22Rv1 (cell line): ENCODE data around the gene SLC34A3.

Experiments used
- ZFX ChIP-seq: fragments of 450-650 bp; IDR thresholded peaks from 2 replicates; pipeline ENCODE4 v1.6.1; 2017; ENCODE audit warnings: antibody characterized with exemption, borderline replicate concordance
- TF ChIP-seq, protein P1 (sequence below): fragments of 450-650 bp; IDR thresholded peaks from 2 replicates; pipeline ENCODE4 v1.5.1; 2017; ENCODE audit warnings: mild to moderate bottlenecking

DNA sequence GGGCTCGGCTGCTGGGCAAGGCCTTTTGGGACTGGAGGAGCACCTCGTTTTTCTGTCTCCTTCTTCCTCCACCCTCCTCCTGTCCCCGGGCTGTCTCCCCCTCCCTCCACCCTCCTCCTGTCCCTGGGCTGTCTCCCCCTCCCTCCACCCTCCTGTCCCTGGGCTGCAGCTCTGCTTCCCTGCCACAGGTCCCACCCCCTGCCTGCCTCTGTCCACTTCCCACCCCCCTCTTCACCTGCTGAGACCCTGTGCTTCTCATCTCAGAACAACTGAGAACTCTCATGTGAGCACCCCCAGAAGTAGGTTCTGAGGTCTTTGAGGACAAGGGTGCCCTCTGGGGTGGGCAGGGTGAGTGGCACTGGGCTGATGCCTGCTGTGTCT lies 41.0 kb downstream of the SLC34A3 start:
- TF ChIP-seq, protein P1, sequence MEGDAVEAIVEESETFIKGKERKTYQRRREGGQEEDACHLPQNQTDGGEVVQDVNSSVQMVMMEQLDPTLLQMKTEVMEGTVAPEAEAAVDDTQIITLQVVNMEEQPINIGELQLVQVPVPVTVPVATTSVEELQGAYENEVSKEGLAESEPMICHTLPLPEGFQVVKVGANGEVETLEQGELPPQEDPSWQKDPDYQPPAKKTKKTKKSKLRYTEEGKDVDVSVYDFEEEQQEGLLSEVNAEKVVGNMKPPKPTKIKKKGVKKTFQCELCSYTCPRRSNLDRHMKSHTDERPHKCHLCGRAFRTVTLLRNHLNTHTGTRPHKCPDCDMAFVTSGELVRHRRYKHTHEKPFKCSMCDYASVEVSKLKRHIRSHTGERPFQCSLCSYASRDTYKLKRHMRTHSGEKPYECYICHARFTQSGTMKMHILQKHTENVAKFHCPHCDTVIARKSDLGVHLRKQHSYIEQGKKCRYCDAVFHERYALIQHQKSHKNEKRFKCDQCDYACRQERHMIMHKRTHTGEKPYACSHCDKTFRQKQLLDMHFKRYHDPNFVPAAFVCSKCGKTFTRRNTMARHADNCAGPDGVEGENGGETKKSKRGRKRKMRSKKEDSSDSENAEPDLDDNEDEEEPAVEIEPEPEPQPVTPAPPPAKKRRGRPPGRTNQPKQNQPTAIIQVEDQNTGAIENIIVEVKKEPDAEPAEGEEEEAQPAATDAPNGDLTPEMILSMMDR: no peak
- TF ChIP-seq ZFX: no peak
